Neuronal stem cell (in vitro differentiated cells): ENCODE measurements around the gene ITSN1.

Source experiments
- DNase-seq: peaks from one replicate; pipeline ENCODE4 v3.0.0-alpha.2; 2013; ENCODE audit warnings: low spot score
- H2AFZ ChIP-seq: one replicate; pipeline ENCODE4 v1.6.1; 2013; ENCODE audit warnings: mild to moderate bottlenecking, low read length, inconsistent platforms
- H2AK5ac ChIP-seq: 2 replicates; pipeline ENCODE4 v1.6.1; 2013; ENCODE audit warnings: low read depth, mild to moderate bottlenecking, inconsistent platforms, low read length, moderate library complexity, mixed read lengths
- H2BK120ac ChIP-seq: 2 replicates; pipeline ENCODE4 v1.6.1; 2013; ENCODE audit warnings: low read depth, mild to moderate bottlenecking, inconsistent platforms, low read length, moderate library complexity, mixed read lengths
- H2BK12ac ChIP-seq: one replicate; pipeline ENCODE4 v1.6.1; 2013; ENCODE audit warnings: low read length, inconsistent platforms
- H2BK15ac ChIP-seq: 2 replicates; pipeline ENCODE4 v1.6.1; 2013; ENCODE audit warnings: mild to moderate bottlenecking, low read length, inconsistent platforms, mixed read lengths
- H2BK5ac ChIP-seq: one replicate; pipeline ENCODE4 v1.6.1; 2013; ENCODE audit warnings: inconsistent platforms, mild to moderate bottlenecking, low read length, moderate library complexity
- H3K14ac ChIP-seq: one replicate; pipeline ENCODE4 v1.6.1; 2013; ENCODE audit warnings: low read length, inconsistent platforms
- H3K18ac ChIP-seq: 2 replicates; pipeline ENCODE4 v1.6.1; 2013; ENCODE audit warnings: low read length, inconsistent platforms
- H3K23ac ChIP-seq: 2 replicates; pipeline ENCODE4 v1.6.1; 2013; ENCODE audit warnings: low read depth, mild to moderate bottlenecking, mixed read lengths, low read length, inconsistent platforms; ENCODE audit not compliant: poor library complexity
- H3K27ac ChIP-seq: replicated peaks from 3 replicates; pipeline ENCODE4 v1.5.1; 2013; ENCODE audit warnings: low read length, inconsistent platforms
- H3K27me3 ChIP-seq, 3 experiments: 2 replicates each; pipeline ENCODE4 v1.6.1; 2013; ENCODE audit warnings: low read length in 3 of 3, mild to moderate bottlenecking in 2 of 3, inconsistent platforms in 1 of 3, low read depth in 1 of 3, mixed read lengths in 1 of 3, moderate library complexity in 1 of 3; ENCODE audit not compliant: control insufficient read depth in 3 of 3, insufficient read depth in 3 of 3
- H3K36me3 ChIP-seq, 2 donors: replicated peaks in 1 of 2; 2 replicates each; pipeline ENCODE4 v1.6.1; 2013; ENCODE audit warnings: low read length in 2 of 2; ENCODE audit not compliant: control insufficient read depth in 2 of 2, insufficient read depth in 2 of 2
- H3K4ac ChIP-seq: 2 replicates; pipeline ENCODE4 v1.6.1; 2013; ENCODE audit warnings: inconsistent platforms, mild to moderate bottlenecking, low read length, moderate library complexity
- H3K4me1 ChIP-seq, 2 donors: 1 replicate in 1 of 2; 2 replicates in 1 of 2; pipeline ENCODE4 v1.6.1; 2013; ENCODE audit warnings: low read length in 2 of 2, low read depth in 1 of 2; ENCODE audit not compliant: control insufficient read depth in 2 of 2, insufficient read depth in 1 of 2
- H3K4me2 ChIP-seq: one replicate; pipeline ENCODE4 v1.6.1; 2013; ENCODE audit warnings: mild to moderate bottlenecking, low read length, inconsistent platforms; ENCODE audit not compliant: insufficient read depth, poor library complexity, severe bottlenecking
- H3K4me3 ChIP-seq, 2 donors: 2 replicates each; pipeline ENCODE4 v1.5.1; 2013; ENCODE audit warnings: low read length in 2 of 2, mild to moderate bottlenecking in 2 of 2, inconsistent platforms in 1 of 2, moderate library complexity in 1 of 2
- H3K79me1 ChIP-seq: one replicate; pipeline ENCODE4 v1.6.1; 2013; ENCODE audit warnings: low read depth, mild to moderate bottlenecking, inconsistent platforms, low read length, moderate library complexity
- H3K9ac ChIP-seq: one replicate; pipeline ENCODE4 v1.6.1; 2013; ENCODE audit warnings: mild to moderate bottlenecking, low read depth, low read length, inconsistent platforms; ENCODE audit not compliant: poor library complexity
- H3K9me3 ChIP-seq, 2 donors: replicated peaks in 1 of 2; 2 replicates each; pipeline versions ENCODE3 to v1.6.1; 2013; ENCODE audit warnings: low read length in 2 of 2, mild to moderate bottlenecking in 2 of 2, inconsistent platforms in 1 of 2, low read depth in 1 of 2, mixed read lengths in 1 of 2, moderate library complexity in 1 of 2; ENCODE audit not compliant: control insufficient read depth in 2 of 2, insufficient read depth in 1 of 2
- H4K8ac ChIP-seq: one replicate; pipeline ENCODE4 v1.6.1; 2013; ENCODE audit warnings: low read depth, mild to moderate bottlenecking, inconsistent platforms, low read length, moderate library complexity
- H4K91ac ChIP-seq: one replicate; pipeline ENCODE4 v1.6.1; 2013; ENCODE audit warnings: low read length, low read depth, mild to moderate bottlenecking, inconsistent platforms; ENCODE audit not compliant: poor library complexity
- WGBS, 2 donors: extraction: QIAGEN DNeasy Blood & Tissue Kit; methylation state at CpG; one replicate each; pipeline ENCODE4 v1.1.7; 2013; ENCODE audit warnings: missing lambda C conversion rate in 2 of 2, mixed read lengths in 1 of 2; ENCODE audit not compliant: insufficient read length in 2 of 2, insufficient replicate concordance in 1 of 2; ENCODE audit errors: extremely low coverage in 2 of 2; 5-methylcytosine and 5-hydroxymethylcytosine counted together

The ITSN1 gene

GRCh38 chr21:33897739-33898138, 255.4 kb downstream of the ITSN1 start:
- no peak overlapping the region for H3K4ac ChIP-seq
- no peak overlapping the region for H2BK5ac ChIP-seq
- no peak overlapping the region for H2BK120ac ChIP-seq
- H3K27me3 ChIP-seq = peaks cover 0 to 2% (median 0%) of the 10 kb centered on the region in 3 experiments
- peaks cover 10 to 19% of the 10 kb centered on the region in 2 donors for H3K36me3 ChIP-seq
- H2AK5ac ChIP-seq = no peak overlapping the region
- H3K9me3 ChIP-seq = peaks cover 0 to 3% of the 10 kb centered on the region in 2 donors
- H3K4me1 ChIP-seq = peaks cover 12 to 17% of the 10 kb centered on the region in 2 donors
- no peak overlapping the region for H3K27ac ChIP-seq
- no peak overlapping the region for H3K4me3 ChIP-seq
- H3K23ac ChIP-seq = no peak overlapping the region
- no peak overlapping the region for H3K9ac ChIP-seq
- no peak overlapping the region for H4K91ac ChIP-seq
- H3K14ac ChIP-seq = no peak overlapping the region
- H3K18ac ChIP-seq = no peak overlapping the region
- no peak overlapping the region for H2AFZ ChIP-seq
- DNase-seq = no peak
- H2BK12ac ChIP-seq = no peak overlapping the region
- H3K4me2 ChIP-seq = no peak overlapping the region
- WGBS, 2 donors = no CpG with 5 or more reads among the region's 3 CpGs
- no peaks in the 10 kb centered on the region for H3K79me1 ChIP-seq
- no peak overlapping the region for H4K8ac ChIP-seq
- H2BK15ac ChIP-seq = no peak overlapping the region

- peak overlapping the region; percentile 31 for H2AFZ ChIP-seq
- H3K9me3 ChIP-seq = peaks cover 0 to 3% of the 10 kb centered on the region in 2 donors
- H4K8ac ChIP-seq = no peak overlapping the region
- H3K9ac ChIP-seq = no peak overlapping the region
- DNase-seq = no peak
- H3K23ac ChIP-seq = no peak overlapping the region
- H2AK5ac ChIP-seq = no peak overlapping the region
- H2BK12ac ChIP-seq = no peak overlapping the region
- no peak overlapping the region for H4K91ac ChIP-seq
- no peak overlapping the region for H3K27ac ChIP-seq
- no peak overlapping the region for H2BK120ac ChIP-seq
- no peak overlapping the region for H3K4me3 ChIP-seq
- H3K27me3 ChIP-seq = peaks cover 0 to 2% (median 0%) of the 10 kb centered on the region in 3 experiments
- peaks cover 11 to 17% of the 10 kb centered on the region in 2 donors for H3K4me1 ChIP-seq
- H3K14ac ChIP-seq = no peak overlapping the region
- H2BK15ac ChIP-seq = no peak overlapping the region
- no peak overlapping the region for H2BK5ac ChIP-seq
- H3K4ac ChIP-seq = no peak overlapping the region
- no CpG with 5 or more reads among the region's 3 CpGs for WGBS, 2 donors
- H3K4me2 ChIP-seq = no peak overlapping the region
- no peak overlapping the region for H3K18ac ChIP-seq
- no peaks in the 10 kb centered on the region for H3K79me1 ChIP-seq
- peaks cover 14 to 28% of the 10 kb centered on the region in 2 donors for H3K36me3 ChIP-seq
Observed at GRCh38 chr21:33898586-33898985, 256.3 kb downstream of the ITSN1 start.

GRCh38 chr21:33899199-33899598, 256.9 kb downstream of the ITSN1 start:
- Histone ChIP-seq H3K14ac (no peak overlapping the region), H2BK5ac (no peak overlapping the region), H3K36me3 (peaks cover 18 to 34% of the 10 kb centered on the region in 2 donors), H3K4ac (no peak overlapping the region), H3K27me3 (peaks cover 0 to 2% (median 0%) of the 10 kb centered on the region in 3 experiments), H2BK120ac (no peak overlapping the region), H2BK15ac (no peak overlapping the region), H3K9ac (no peak overlapping the region), H3K79me1 (no peaks in the 10 kb centered on the region), H3K23ac (no peak overlapping the region), H2AK5ac (no peak overlapping the region), H4K8ac (no peak overlapping the region), H3K4me3 (no peak overlapping the region), H2BK12ac (no peak overlapping the region), H3K4me1 (peaks cover 9 to 17% of the 10 kb centered on the region in 2 donors), H3K18ac (no peak overlapping the region), H3K9me3 (peaks cover 0 to 3% of the 10 kb centered on the region in 2 donors), H3K27ac (no peak overlapping the region), H3K4me2 (no peak overlapping the region), H4K91ac (no peak overlapping the region), H2AFZ (peak overlapping the region; percentile 31)
- WGBS, 2 donors = no CpG with 5 or more reads among the region's 5 CpGs
- no peak for DNase-seq

- no peaks in the 10 kb centered on the region for H3K27me3 ChIP-seq
- H3K27ac ChIP-seq = no peak overlapping the region
- no peak overlapping the region for H2AFZ ChIP-seq
- no peak overlapping the region for H4K8ac ChIP-seq
- no peaks in the 10 kb centered on the region for H3K79me1 ChIP-seq
- H3K18ac ChIP-seq = no peak overlapping the region
- peak overlapping the region; percentile 76 for H3K23ac ChIP-seq
- H3K4ac ChIP-seq = no peak overlapping the region
- H2AK5ac ChIP-seq = no peak overlapping the region
- peaks cover 32 to 58% of the 10 kb centered on the region in 2 donors for H3K36me3 ChIP-seq
- no peak overlapping the region for H2BK15ac ChIP-seq
- peaks cover 2 to 5% of the 10 kb centered on the region in 2 donors for H3K4me1 ChIP-seq
- H3K9me3 ChIP-seq = no peaks in the 10 kb centered on the region
- H3K14ac ChIP-seq = no peak overlapping the region
- H3K9ac ChIP-seq = no peak overlapping the region
- H2BK120ac ChIP-seq = no peak overlapping the region
- no peak for DNase-seq
- WGBS, 2 donors = no CpG with 5 or more reads among the region's 13 CpGs
- no peak overlapping the region for H2BK12ac ChIP-seq
- no peak overlapping the region for H2BK5ac ChIP-seq
- no peak overlapping the region for H4K91ac ChIP-seq
- no peak overlapping the region for H3K4me3 ChIP-seq
- no peak overlapping the region for H3K4me2 ChIP-seq
Observed at GRCh38 chr21:33901412-33902288, 259.3 kb downstream of the ITSN1 start.
